Body of pancreas (tissue), 4 donors: ENCODE data around the gene TAS1R3. TPM values are rescaled to one million over a fixed set of nuclear protein-coding genes. Genes with fewer than 3 reads are reported as not detected.
A peak's percentile ranks its signal among the peaks of the same experiment; 100 is the strongest.

Source experiments
- ATAC-seq: fragments of 150-250 bp; one replicate; pipeline ENCODE4 v1.9.1; 2016
- DNase-seq, 4 donors: peaks; one replicate each; pipeline ENCODE4 v3.0.0-alpha.2; 2019
- H3K27ac ChIP-seq, 4 donors: fragments of 200-600 bp; sonication (generic); 1 replicate in 3 of 4; 2 replicates in 1 of 4; pipeline versions ENCODE4 v1.5.1 to v1.6.1; 2016 to 2019; ENCODE audit warnings: mild to moderate bottlenecking in 1 of 4, mixed read lengths in 1 of 4, moderate library complexity in 1 of 4
- H3K27me3 ChIP-seq, 2 donors: fragments of 200-600 bp; sonication (generic); one replicate each; pipeline ENCODE4 v1.6.0; 2016; ENCODE audit warnings: mild to moderate bottlenecking in 1 of 2
- H3K36me3 ChIP-seq, 2 donors: fragments of 200-600 bp; sonication (generic); replicated peaks in 1 of 2; 2 replicates each; pipeline ENCODE4 v1.5.1; 2016; ENCODE audit warnings: low read depth in 2 of 2; ENCODE audit not compliant: insufficient read depth in 1 of 2
- H3K4me1 ChIP-seq: fragments of 200-600 bp; sonication (generic); one replicate; pipeline ENCODE4 v1.6.0; 2016
- H3K4me3 ChIP-seq, 2 donors: fragments of 200-600 bp; sonication (generic); 1 replicate in 1 of 2; 2 replicates in 1 of 2; pipeline ENCODE4 v1.5.1; 2016 to 2019
- H3K9me3 ChIP-seq, 3 donors: fragments of 200-600 bp; sonication (generic); 1 replicate in 2 of 3; 2 replicates in 1 of 3; pipeline ENCODE4 v1.5.1; 2016
- POLR2A ChIP-seq, 3 donors: fragments of 450-650 bp; IDR thresholded peaks; one replicate each; pipeline ENCODE4 v1.6.1; 2016; ENCODE audit warnings: antibody characterized with exemption in 3 of 3, mild to moderate bottlenecking in 2 of 3
- WGBS, 2 donors: methylation state at CpG; one replicate each; pipeline ENCODE4 v1.1.5; 2017; 5-methylcytosine and 5-hydroxymethylcytosine counted together
- intact Hi-C: fragments of 100-400 bp; cut with DNase I; formaldehyde crosslinking; loops from one replicate; pipeline ENCODE4 v1.15.1; 2023
- total RNA-seq, 2 donors: library from RNA; depleted of rRNA; stranded (reverse); fragments of >200 nt; gene quantifications; one replicate each; pipeline ENCODE4 v1.1.0, GENCODE V29; 2016
- TF ChIP-seq, protein P1 (sequence below), 7 experiments: fragments of 450-650 bp in 4 of 7; fragments of 200-600 bp in 3 of 7; sonication (generic) in 3 of 7; IDR thresholded peaks; one replicate each; pipeline ENCODE4 v1.5.1; 2016 to 2019; ENCODE audit warnings: antibody characterized with exemption in 7 of 7

TAS1R3 gene
- total RNA-seq, 2 donors from 2014 or later = 0.26 TPM; not detected in 1

DNA sequence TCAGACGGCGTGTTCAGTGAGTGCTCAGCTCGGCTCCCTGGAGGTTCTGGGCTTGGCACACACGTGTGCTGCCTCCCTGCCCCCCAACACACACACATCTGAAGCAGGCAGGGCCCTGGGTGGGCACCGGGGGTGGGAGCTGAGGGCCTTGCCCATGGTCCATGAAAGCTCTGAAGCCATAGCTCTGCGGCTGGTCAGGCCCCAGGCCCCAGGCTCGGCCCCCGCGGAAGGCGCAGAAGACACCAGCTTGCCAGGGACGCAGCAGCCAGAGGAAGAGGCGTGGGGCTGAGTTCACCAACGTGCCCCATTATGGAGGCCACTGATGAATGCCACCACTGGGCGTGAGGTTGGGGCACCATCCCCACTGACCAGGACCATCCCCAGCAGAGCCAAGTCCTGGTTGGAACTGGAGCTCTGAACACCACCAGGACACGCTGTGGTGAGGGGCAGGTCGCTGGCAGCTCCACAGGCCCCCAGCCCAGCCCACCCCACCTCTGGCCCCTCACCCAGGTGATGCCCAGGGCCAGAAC lies 39.8 kb downstream of the TAS1R3 start:
- intact Hi-C loops = no loop called here
- ATAC-seq (no peak), DNase-seq (no peak)
- TF ChIP-seq, protein P1, sequence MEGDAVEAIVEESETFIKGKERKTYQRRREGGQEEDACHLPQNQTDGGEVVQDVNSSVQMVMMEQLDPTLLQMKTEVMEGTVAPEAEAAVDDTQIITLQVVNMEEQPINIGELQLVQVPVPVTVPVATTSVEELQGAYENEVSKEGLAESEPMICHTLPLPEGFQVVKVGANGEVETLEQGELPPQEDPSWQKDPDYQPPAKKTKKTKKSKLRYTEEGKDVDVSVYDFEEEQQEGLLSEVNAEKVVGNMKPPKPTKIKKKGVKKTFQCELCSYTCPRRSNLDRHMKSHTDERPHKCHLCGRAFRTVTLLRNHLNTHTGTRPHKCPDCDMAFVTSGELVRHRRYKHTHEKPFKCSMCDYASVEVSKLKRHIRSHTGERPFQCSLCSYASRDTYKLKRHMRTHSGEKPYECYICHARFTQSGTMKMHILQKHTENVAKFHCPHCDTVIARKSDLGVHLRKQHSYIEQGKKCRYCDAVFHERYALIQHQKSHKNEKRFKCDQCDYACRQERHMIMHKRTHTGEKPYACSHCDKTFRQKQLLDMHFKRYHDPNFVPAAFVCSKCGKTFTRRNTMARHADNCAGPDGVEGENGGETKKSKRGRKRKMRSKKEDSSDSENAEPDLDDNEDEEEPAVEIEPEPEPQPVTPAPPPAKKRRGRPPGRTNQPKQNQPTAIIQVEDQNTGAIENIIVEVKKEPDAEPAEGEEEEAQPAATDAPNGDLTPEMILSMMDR (IDR thresholded peaks at IDR 0.05) = no peak
- Histone ChIP-seq H3K4me3 (no peak overlapping the region), H3K27me3 (no peaks in the 10 kb centered on the region), H3K4me1 (peaks cover 30% of the 10 kb centered on the region), H3K27ac (no peak overlapping the region), H3K9me3 (no peaks in the 10 kb centered on the region), H3K36me3 (no peaks in the 10 kb centered on the region)
- 72% methylated on average over 16 of the region's 16 CpGs; no CpG with 5 or more reads in 1 of the 2 donors for WGBS, 2 donors

DNA sequence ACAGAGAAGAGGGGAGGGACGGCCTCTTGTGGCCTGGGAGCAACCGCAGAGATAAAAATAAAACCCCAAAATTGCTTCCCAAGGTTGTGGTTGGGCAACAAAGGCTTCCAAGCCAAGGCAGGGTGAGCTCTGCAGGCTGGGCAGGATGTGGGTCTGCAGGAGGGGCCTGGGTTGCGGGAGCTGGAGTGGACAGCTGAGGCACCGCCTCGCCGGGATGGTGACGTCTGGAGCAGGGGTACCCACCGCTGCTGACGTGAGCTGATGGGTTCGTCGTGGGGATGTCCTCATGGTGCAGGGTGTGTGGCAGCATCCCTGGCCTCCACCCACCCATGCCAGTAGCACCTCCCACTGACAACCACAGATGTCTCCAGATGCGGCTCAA lies 40.3 kb downstream of the TAS1R3 start:
- Histone ChIP-seq H3K36me3 (no peaks in the 10 kb centered on the region), H3K27me3 (no peaks in the 10 kb centered on the region), H3K4me1 (peaks cover 35% of the 10 kb centered on the region), H3K27ac (peak overlapping the region in 2 of 4 donors; percentile 18 to 40), H3K9me3 (no peaks in the 10 kb centered on the region), H3K4me3 (no peak overlapping the region)
- ATAC-seq = no peak
- TF ChIP-seq, protein P1 (IDR thresholded peaks at IDR 0.05) = no peak
- TF ChIP-seq POLR2A (IDR thresholded peaks at IDR 0.05) = no peak
- DNase-seq = no peak
- WGBS, 2 donors = 52 to 93% methylated on average over 2 to 12 of the region's 12 CpGs
- intact Hi-C loops = no loop called here

- TF ChIP-seq POLR2A (IDR thresholded peaks at IDR 0.05) = no peak
- TF ChIP-seq, protein P1 (IDR thresholded peaks at IDR 0.05) = peak; percentile 81 to 97 (median 85)
- intact Hi-C loops = no loop called here
- Histone ChIP-seq H3K27ac (peak overlapping the region in 3 of 4 donors; percentile 18 to 40 (median 33)), H3K9me3 (no peaks in the 10 kb centered on the region), H3K36me3 (no peaks in the 10 kb centered on the region), H3K4me3 (no peak overlapping the region), H3K27me3 (no peaks in the 10 kb centered on the region), H3K4me1 (peaks cover 36% of the 10 kb centered on the region)
- DNase-seq = peak; percentile 72 to 81 (median 76)
- ATAC-seq = peak; percentile 26
- WGBS, 2 donors = 13 to 16% methylated on average over 3 to 24 of the region's 26 CpGs
Measured at GRCh38 chr1:1371746-1372711, 40.9 kb downstream of the TAS1R3 start.

DNA sequence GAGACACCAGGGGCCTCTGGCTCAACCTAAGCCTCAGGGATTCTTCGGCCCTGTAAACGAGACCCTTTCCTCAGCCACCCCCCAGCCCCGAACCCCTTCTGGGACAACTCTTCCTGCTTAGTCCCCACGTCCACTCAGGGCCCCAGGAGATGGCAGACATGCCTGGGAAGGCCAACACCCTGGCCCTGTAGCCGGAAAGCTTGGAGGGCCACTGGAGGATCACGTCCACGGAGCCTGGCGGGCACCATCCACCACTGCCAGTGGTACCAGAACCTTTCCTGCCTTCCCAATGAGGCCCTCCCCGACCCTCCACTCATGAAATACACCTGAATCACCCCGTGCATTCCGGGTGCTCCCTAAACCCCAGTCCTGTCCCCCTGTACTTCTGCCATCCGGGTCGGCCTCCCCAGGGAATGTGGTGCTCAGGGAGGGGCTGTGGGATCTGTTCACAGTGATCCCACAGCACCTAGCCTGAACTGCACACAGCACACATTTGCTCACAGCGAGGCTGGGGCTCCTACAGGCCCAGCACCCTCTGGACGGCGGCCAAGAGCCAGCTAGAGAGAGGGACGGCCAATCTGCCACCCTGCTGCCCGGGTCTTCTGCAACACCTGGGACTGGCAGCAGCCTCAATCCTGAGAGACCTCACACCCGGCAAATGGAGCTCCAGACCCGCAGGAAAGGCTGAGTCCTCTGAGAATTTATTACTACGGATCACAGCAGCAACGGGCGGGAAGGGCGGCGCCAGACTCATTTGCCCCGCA lies 42.2 kb downstream of the TAS1R3 start:
- intact Hi-C loops = no loop called here
- ATAC-seq = no peak

More for the DNA sequence above, 42.2 kb downstream of the TAS1R3 start:
- DNase-seq = no peak
- H3K27ac ChIP-seq = peak overlapping the region in 1 of 4 donors; percentile 12
- 73 to 77% methylated on average over 17 to 26 of the region's 26 CpGs for WGBS, 2 donors
- no peaks in the 10 kb centered on the region for H3K27me3 ChIP-seq
- peaks cover 36% of the 10 kb centered on the region for H3K4me1 ChIP-seq
- TF ChIP-seq, protein P1 (IDR thresholded peaks at IDR 0.05) = no peak
- no peak overlapping the region for H3K4me3 ChIP-seq
- no peaks in the 10 kb centered on the region for H3K36me3 ChIP-seq
- no peaks in the 10 kb centered on the region for H3K9me3 ChIP-seq
